SK-N-SH (cell line): ENCODE data around the gene SLC27A3. TPM values are rescaled to one million over a fixed set of nuclear protein-coding genes. Genes with fewer than 3 reads are reported as not detected.
"Not testable (repeated sequence)": the region's sequence is repeated elsewhere in the genome, so short reads cannot be mapped to it uniquely, and the experiment has no call there.

Experiments
- CTCF ChIA-PET: fragments of 300-600, 350-600 bp; formaldehyde crosslinking; extraction: SDS; loops from one replicate; lab custom pipeline; 2021; lab: Yijun Ruan, JAX
- POLR2A ChIA-PET: fragments of 350-600 bp; sonication (Branson Sonifier 250); formaldehyde crosslinking; extraction: SDS; loops from one replicate; lab custom pipeline; 2020; ENCODE audit warnings: antibody characterized with exemption, inconsistent platforms; lab: Yijun Ruan, JAX
- DNase-seq: peaks from one replicate; pipeline ENCODE4 v3.0.0; 2012
- H2AFZ ChIP-seq: fragments of 200-600 bp; sonication (generic); 2 replicates; pipeline ENCODE4 v1.8.1; 2016; ENCODE audit warnings: antibody characterized with exemption, mild to moderate bottlenecking, low read depth
- H3F3A ChIP-seq: fragments of 200-600 bp; sonication (generic); replicated peaks from 2 replicates; pipeline ENCODE3; 2016; ENCODE audit warnings: antibody characterized with exemption, mild to moderate bottlenecking; ENCODE audit not compliant: insufficient read depth
- H3K27ac ChIP-seq, 2 experiments: fragments of 200-500 bp in 1 of 2; fragments of 200-600 bp in 1 of 2; sonication (Bioruptor generic) in 1 of 2; sonication (generic), shearing (Covaris generic) in 1 of 2; 2 replicates each; pipeline versions ENCODE4 v1.5.1 to v1.6.1; 2014 to 2016; ENCODE audit warnings: low read depth in 2 of 2, inconsistent platforms in 1 of 2, low read length in 1 of 2, mild to moderate bottlenecking in 1 of 2, mixed read lengths in 1 of 2
- H3K27me3 ChIP-seq: fragments of 200-600 bp; sonication (generic), shearing (Covaris generic); 2 replicates; pipeline ENCODE4 v1.6.1; 2016; ENCODE audit warnings: mixed run types; ENCODE audit not compliant: insufficient read depth
- H3K36me3 ChIP-seq, 2 experiments: fragments of 200-500 bp in 1 of 2; fragments of 200-600 bp in 1 of 2; sonication (Bioruptor generic) in 1 of 2; sonication (generic) in 1 of 2; replicated peaks in 1 of 2; 2 replicates each; pipeline versions ENCODE3 to v1.5.1; 2014 to 2016; ENCODE audit warnings: low read length in 1 of 2, mild to moderate bottlenecking in 1 of 2; ENCODE audit not compliant: insufficient read depth in 2 of 2, control insufficient read depth in 1 of 2
- H3K4me1 ChIP-seq, 2 experiments: fragments of 200-500 bp in 1 of 2; fragments of 200-600 bp in 1 of 2; sonication (Bioruptor generic) in 1 of 2; sonication (generic), shearing (Covaris generic) in 1 of 2; 2 replicates each; pipeline versions ENCODE4 v1.5.1 to v1.6.1; 2014 to 2016; ENCODE audit warnings: low read depth in 1 of 2, low read length in 1 of 2, mixed run types in 1 of 2; ENCODE audit not compliant: insufficient read depth in 2 of 2, control insufficient read depth in 1 of 2
- H3K4me2 ChIP-seq: fragments of 200-600 bp; sonication (generic), shearing (Covaris generic); 2 replicates; pipeline ENCODE4 v1.6.1; 2017; ENCODE audit warnings: mixed run types
- H3K4me3 ChIP-seq, 2 experiments: fragments of 200-500 bp in 1 of 2; fragments of 200-600 bp in 1 of 2; sonication (Bioruptor generic) in 1 of 2; sonication (generic), shearing (Covaris generic) in 1 of 2; 2 replicates each; pipeline versions ENCODE4 v1.5.1 to v1.8.1; 2014 to 2016; ENCODE audit warnings: low read depth in 2 of 2, inconsistent platforms in 1 of 2, low read length in 1 of 2, mild to moderate bottlenecking in 1 of 2, mixed read lengths in 1 of 2, moderate library complexity in 1 of 2
- H3K79me2 ChIP-seq: fragments of 200-600 bp; sonication (generic); 2 replicates; pipeline ENCODE4 v1.8.1; 2017; ENCODE audit warnings: mild to moderate bottlenecking; ENCODE audit not compliant: insufficient read depth
- H3K9ac ChIP-seq: fragments of 200-600 bp; sonication (generic); 2 replicates; pipeline ENCODE4 v1.6.1; 2017; ENCODE audit warnings: mixed run types
- H3K9me2 ChIP-seq: fragments of 200-600 bp; sonication (generic); 2 replicates; pipeline ENCODE4 v1.6.1; 2017; ENCODE audit warnings: mixed run types
- H3K9me3 ChIP-seq: fragments of 200-600 bp; sonication (generic); 2 replicates; pipeline ENCODE4 v1.6.1; 2017; ENCODE audit warnings: mixed run types, mild to moderate bottlenecking, moderate library complexity
- H4K20me1 ChIP-seq: fragments of 200-600 bp; sonication (generic); 2 replicates; pipeline ENCODE4 v1.6.1; 2017; ENCODE audit warnings: mild to moderate bottlenecking, mixed run types; ENCODE audit not compliant: insufficient read depth
- ELF1 ChIP-seq: IDR thresholded peaks from 2 replicates; pipeline ENCODE4 v1.4.0; 2012
- EP300 ChIP-seq, 2 experiments: IDR thresholded peaks; 2 replicates each; pipeline versions ENCODE4 v1.4.0 to v1.6.1; 2012; ENCODE audit warnings: borderline replicate concordance in 1 of 2, low read depth in 1 of 2, low read length in 1 of 2
- GABPA ChIP-seq: IDR thresholded peaks from 2 replicates; pipeline ENCODE4 v1.4.0; 2012; ENCODE audit warnings: low read depth, mild to moderate bottlenecking
- IRF3 ChIP-seq: fragments of 150-350 bp; IDR thresholded peaks from 2 replicates; pipeline ENCODE4 v1.6.1; 2016; ENCODE audit warnings: mild to moderate bottlenecking, low read depth, low read length
- MAX ChIP-seq: IDR thresholded peaks from 2 replicates; pipeline ENCODE4 v1.4.0; 2012; ENCODE audit warnings: low read depth
- MXI1 ChIP-seq: IDR thresholded peaks from 2 replicates; pipeline ENCODE4 v1.6.1; 2012; ENCODE audit warnings: mild to moderate bottlenecking, low read depth, low read length, improper control_type of control experiment
- NFIC ChIP-seq: IDR thresholded peaks from 2 replicates; pipeline ENCODE4 v1.4.0; 2012; ENCODE audit warnings: borderline replicate concordance
- POLR2AphosphoS5 ChIP-seq: IDR thresholded peaks from 2 replicates; pipeline ENCODE4 v1.6.1; 2012; ENCODE audit warnings: low read depth, low read length
- REST ChIP-seq: IDR thresholded peaks from 2 replicates; pipeline ENCODE4 v1.6.1; 2012; ENCODE audit warnings: mild to moderate bottlenecking, low read depth, low read length, moderate library complexity
- RXRA ChIP-seq: IDR thresholded peaks from 2 replicates; pipeline ENCODE4 v1.4.0; 2012; ENCODE audit warnings: low read depth, mild to moderate bottlenecking, borderline replicate concordance
- TAF1 ChIP-seq: IDR thresholded peaks from 2 replicates; pipeline ENCODE4 v1.6.1; 2012; ENCODE audit warnings: low read depth, mild to moderate bottlenecking, low read length, moderate library complexity, borderline replicate concordance
- TCF12 ChIP-seq: IDR thresholded peaks from 2 replicates; pipeline ENCODE4 v1.4.0; 2012
- TEAD4 ChIP-seq: IDR thresholded peaks from 2 replicates; pipeline ENCODE4 v1.4.0; 2012; ENCODE audit warnings: mild to moderate bottlenecking, borderline replicate concordance; ENCODE audit not compliant: insufficient read depth
- YY1 ChIP-seq: IDR thresholded peaks from 2 replicates; pipeline ENCODE4 v1.4.0; 2012; ENCODE audit warnings: low read depth, mild to moderate bottlenecking
- WGBS: methylation state at CpG from one replicate; pipeline ENCODE4 v1.1.6; 2017; ENCODE audit warnings: low lambda C conversion rate; 5-methylcytosine and 5-hydroxymethylcytosine counted together
- polyA plus RNA-seq, 3 experiments: library from polyadenylated mRNA; depleted of rRNA; stranded (reverse); fragments of >200 nt; gene quantifications; 2 replicates each; pipeline ENCODE4 v1.2.3, GENCODE V29; 2012

Gene SLC27A3
- polyA plus RNA-seq, 1 of the 3 experiments (the other 2 are of a cell fraction) = 9.0 TPM

GRCh38 chr1:153764310-153764709 lies 10.9 kb upstream of the SLC27A3 start:
- H3K79me2 ChIP-seq = no peaks in the 10 kb centered on the region
- H3K27me3 ChIP-seq = no peaks in the 10 kb centered on the region
- no peak for DNase-seq
- TF ChIP-seq ELF1 (no peak), EP300 (IDR thresholded peaks at IDR 0.05; ENCODE audit: borderline replicate concordance in 1 of 2, low read depth in 1 of 2, low read length in 1 of 2) (no peak), TAF1 (no peak), TCF12 (no peak), YY1 (no peak), POLR2AphosphoS5 (no peak), REST (no peak), RXRA (no peak), MAX (no peak), GABPA (no peak), IRF3 (no peak), MXI1 (no peak), TEAD4 (no peak), NFIC (no peak)
- TF ChIP-seq, all 33 proteins: peak for 0
- H3K4me1 ChIP-seq = no peaks in the 10 kb centered on the region
- no peaks in the 10 kb centered on the region for H3K9me2 ChIP-seq
- H3K9ac ChIP-seq = no peak overlapping the region
- H3K27ac ChIP-seq = no peak overlapping the region
- H3F3A ChIP-seq = no peaks in the 10 kb centered on the region
- no peak overlapping the region for H3K4me3 ChIP-seq
- WGBS = 100% methylated on average over 5 of the region's 5 CpGs
- no peaks in the 10 kb centered on the region for H3K9me3 ChIP-seq
- POLR2A ChIA-PET = no interaction called here
- peaks cover 25 to 69% of the 10 kb centered on the region in 2 experiments for H3K36me3 ChIP-seq
- H3K4me2 ChIP-seq = no peak overlapping the region
- CTCF ChIA-PET = interaction anchor here (0.6 to 5.0 kb wide), 6 partner anchors 9 to 254 kb away, joined by 3 to 28 read pairs (median 4); partner anchors contain the start of gene NPR1
- H4K20me1 ChIP-seq = no peaks in the 10 kb centered on the region
- H2AFZ ChIP-seq = no peak overlapping the region

- H3F3A ChIP-seq, H3K27ac ChIP-seq, H3K4me1 ChIP-seq, H2AFZ ChIP-seq, H3K4me2 ChIP-seq, H3K4me3 ChIP-seq, POLR2A ChIA-PET, H4K20me1 ChIP-seq, DNase-seq, H3K9ac ChIP-seq, H3K9me3 ChIP-seq, H3K27me3 ChIP-seq, H3K79me2 ChIP-seq, H3K9me2 ChIP-seq: not testable (repeated sequence)
- WGBS = 96% methylated on average over 10 of the region's 10 CpGs
- peaks cover 23 to 74% of the 10 kb centered on the region in 2 experiments for H3K36me3 ChIP-seq
- CTCF ChIA-PET = interaction anchor here (5.0 kb wide), 1 partner anchor 89 kb away, joined by 28 read pairs; the partner anchor contains the start of gene NPR1
Observed at GRCh38 chr1:153766663-153767062, 8.5 kb upstream of the SLC27A3 start.
